ENCODE results near the gene ATP6V1F.

The ATP6V1F gene

GRCh38 chr7:128879461-128879938 lies 16.8 kb downstream of the ATP6V1F start:
- DNase-seq (ENCODE audit: low read depth): no peak
- H3K4me3 ChIP-seq (ENCODE audit: low read depth, low read length): no peak overlapping the region

GRCh38 chr7:128879939-128880746 lies 17.5 kb downstream of the ATP6V1F start:
- DNase-seq (ENCODE audit: low read depth): no peak
- no peak overlapping the region for H3K4me3 ChIP-seq (ENCODE audit: low read depth, low read length)

- no peak for DNase-seq (ENCODE audit: low read depth)
- no peak overlapping the region for H3K4me3 ChIP-seq (ENCODE audit: low read depth, low read length)
Observed at GRCh38 chr7:128880791-128881457, 18.3 kb downstream of the ATP6V1F start.

GRCh38 chr7:128881458-128882125 lies 18.9 kb downstream of the ATP6V1F start:
- DNase-seq (ENCODE audit: low read depth): no peak
- H3K4me3 ChIP-seq (ENCODE audit: low read depth, low read length): no peak overlapping the region

- no peak for DNase-seq (ENCODE audit: low read depth)
Observed at GRCh38 chr7:128882134-128882533, 19.5 kb downstream of the ATP6V1F start.

GRCh38 chr7:128883622-128884448 lies 21.2 kb downstream of the ATP6V1F start:
- DNase-seq (ENCODE audit: low read depth): no peak
- H3K4me3 ChIP-seq (ENCODE audit: low read depth, low read length): no peak overlapping the region

More at GRCh38 chr7:128882134-128882533, 19.5 kb downstream of the ATP6V1F start:
- H3K4me3 ChIP-seq (ENCODE audit: low read depth, low read length): no peak overlapping the region

GRCh38 chr7:128884561-128885369 lies 22.1 kb downstream of the ATP6V1F start:
- no peak overlapping the region for H3K4me3 ChIP-seq (ENCODE audit: low read depth, low read length)
- DNase-seq (ENCODE audit: low read depth): no peak

GRCh38 chr7:128885370-128886187 lies 22.9 kb downstream of the ATP6V1F start:
- no peak overlapping the region for H3K4me3 ChIP-seq (ENCODE audit: low read depth, low read length)
- no peak for DNase-seq (ENCODE audit: low read depth)

GRCh38 chr7:128886391-128887168 lies 23.9 kb downstream of the ATP6V1F start:
- no peak overlapping the region for H3K4me3 ChIP-seq (ENCODE audit: low read depth, low read length)
- no peak for DNase-seq (ENCODE audit: low read depth)

GRCh38 chr7:128887169-128888038 lies 24.7 kb downstream of the ATP6V1F start:
- H3K4me3 ChIP-seq (ENCODE audit: low read depth, low read length): no peak overlapping the region
- DNase-seq (ENCODE audit: low read depth): no peak

GRCh38 chr7:128888039-128888755 lies 25.5 kb downstream of the ATP6V1F start:
- no peak overlapping the region for H3K4me3 ChIP-seq (ENCODE audit: low read depth, low read length)
- DNase-seq (ENCODE audit: low read depth): no peak

- H3K4me3 ChIP-seq (ENCODE audit: low read depth, low read length): no peak overlapping the region
- DNase-seq (ENCODE audit: low read depth): no peak
Observed at GRCh38 chr7:128888756-128889095, 26.1 kb downstream of the ATP6V1F start.

GRCh38 chr7:128889121-128889520 lies 26.5 kb downstream of the ATP6V1F start:
- no peak for DNase-seq (ENCODE audit: low read depth)
- no peak overlapping the region for H3K4me3 ChIP-seq (ENCODE audit: low read depth, low read length)

GRCh38 chr7:128890306-128891109 lies 27.9 kb downstream of the ATP6V1F start:
- no peak overlapping the region for H3K4me3 ChIP-seq (ENCODE audit: low read depth, low read length)
- DNase-seq (ENCODE audit: low read depth): no peak
